ENCODE data around the gene UROC1. TPM values are rescaled to one million over a fixed set of nuclear protein-coding genes. Genes with fewer than 3 reads are reported as not detected.

The UROC1 gene
- total RNA-seq, 1 donor from 2014 or later = not detected

DNA sequence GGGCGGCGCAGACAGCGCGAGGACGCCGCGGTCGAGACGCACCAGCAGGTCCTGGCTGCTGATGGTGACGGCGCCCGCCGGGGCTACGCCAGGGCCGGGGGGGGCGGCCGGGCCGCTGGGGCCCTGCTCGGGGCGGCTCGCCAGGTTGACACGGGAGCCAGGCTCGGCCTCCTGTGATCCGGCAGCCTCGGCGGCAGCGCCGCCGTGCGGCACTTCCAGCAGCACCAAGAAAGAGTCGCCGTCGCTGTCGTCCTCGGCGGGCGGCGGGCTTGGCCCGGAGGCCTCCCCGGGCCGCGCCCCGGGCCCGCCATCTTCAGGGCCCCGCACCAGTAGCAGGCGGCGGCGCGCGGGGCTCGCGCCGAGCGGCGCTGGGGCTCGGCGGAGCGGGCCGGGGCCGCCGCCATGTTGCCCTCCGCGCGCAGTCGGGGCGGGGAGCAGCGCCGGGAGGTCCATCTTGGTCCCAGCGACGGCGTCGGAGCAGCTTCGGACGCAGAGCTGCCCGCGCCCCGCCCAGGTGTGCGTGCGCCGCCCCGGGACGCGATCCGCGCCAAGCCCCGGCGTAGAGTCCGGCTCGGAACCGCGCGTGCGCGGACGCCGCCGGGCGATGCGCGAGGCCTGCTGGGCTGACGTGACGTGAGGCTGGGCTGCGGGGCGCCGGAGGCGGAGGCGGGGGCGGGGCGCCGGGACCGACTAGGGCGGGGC lies 42.0 kb downstream of the UROC1 start, which contains the start of gene ZXDC:
Gene ZXDC (minus strand): TSS at position 479 of the 702 bp plus-strand sequence. CDS start 26 bp downstream, at position 453.
- H3K27me3 ChIP-seq (ENCODE audit: control insufficient read depth, insufficient read depth, low read length) = no peaks in the 10 kb centered on the region
- DNase-seq (ENCODE audit: low read depth) (peak; percentile 80), FAIRE-seq (no peak)
- TF ChIP-seq, protein P1, sequence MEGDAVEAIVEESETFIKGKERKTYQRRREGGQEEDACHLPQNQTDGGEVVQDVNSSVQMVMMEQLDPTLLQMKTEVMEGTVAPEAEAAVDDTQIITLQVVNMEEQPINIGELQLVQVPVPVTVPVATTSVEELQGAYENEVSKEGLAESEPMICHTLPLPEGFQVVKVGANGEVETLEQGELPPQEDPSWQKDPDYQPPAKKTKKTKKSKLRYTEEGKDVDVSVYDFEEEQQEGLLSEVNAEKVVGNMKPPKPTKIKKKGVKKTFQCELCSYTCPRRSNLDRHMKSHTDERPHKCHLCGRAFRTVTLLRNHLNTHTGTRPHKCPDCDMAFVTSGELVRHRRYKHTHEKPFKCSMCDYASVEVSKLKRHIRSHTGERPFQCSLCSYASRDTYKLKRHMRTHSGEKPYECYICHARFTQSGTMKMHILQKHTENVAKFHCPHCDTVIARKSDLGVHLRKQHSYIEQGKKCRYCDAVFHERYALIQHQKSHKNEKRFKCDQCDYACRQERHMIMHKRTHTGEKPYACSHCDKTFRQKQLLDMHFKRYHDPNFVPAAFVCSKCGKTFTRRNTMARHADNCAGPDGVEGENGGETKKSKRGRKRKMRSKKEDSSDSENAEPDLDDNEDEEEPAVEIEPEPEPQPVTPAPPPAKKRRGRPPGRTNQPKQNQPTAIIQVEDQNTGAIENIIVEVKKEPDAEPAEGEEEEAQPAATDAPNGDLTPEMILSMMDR (IDR thresholded peaks at IDR 0.05; ENCODE audit: insufficient read depth, low read length, severe bottlenecking) = peak; percentile 69
- H3K36me3 ChIP-seq (ENCODE audit: control insufficient read depth, insufficient read depth, low read length) = peaks cover 5% of the 10 kb centered on the region
- H3K4me3 ChIP-seq (ENCODE audit: low read depth, low read length) = peak within 1 kb of the TSS; percentile 54

- Histone ChIP-seq H3K27me3 (ENCODE audit: control insufficient read depth, insufficient read depth, low read length) (no peaks in the 10 kb centered on the region), H3K4me3 (ENCODE audit: low read depth, low read length) (peak overlapping the region; percentile 48), H3K36me3 (ENCODE audit: control insufficient read depth, insufficient read depth, low read length) (peaks cover 10% of the 10 kb centered on the region)
- TF ChIP-seq, protein P1 (IDR thresholded peaks at IDR 0.05; ENCODE audit: insufficient read depth, low read length, severe bottlenecking) = no peak
- DNase-seq (ENCODE audit: low read depth) (peak; percentile 23), FAIRE-seq (no peak)
Observed at GRCh38 chr3:126474498-126475412, 42.8 kb downstream of the UROC1 start.

GRCh38 chr3:126473292-126474168 lies 44.0 kb downstream of the UROC1 start:
- DNase-seq (ENCODE audit: low read depth) (no peak), FAIRE-seq (no peak)
- Histone ChIP-seq H3K4me3 (ENCODE audit: low read depth, low read length) (peak overlapping the region; percentile 14), H3K27me3 (ENCODE audit: control insufficient read depth, insufficient read depth, low read length) (no peaks in the 10 kb centered on the region), H3K36me3 (ENCODE audit: control insufficient read depth, insufficient read depth, low read length) (peaks cover 17% of the 10 kb centered on the region)
- TF ChIP-seq, protein P1 (IDR thresholded peaks at IDR 0.05; ENCODE audit: insufficient read depth, low read length, severe bottlenecking) = no peak

- DNase-seq (ENCODE audit: low read depth) (peak; percentile 96), FAIRE-seq (peak; percentile 83)
- H3K27me3 ChIP-seq (ENCODE audit: control insufficient read depth, insufficient read depth, low read length) = no peaks in the 10 kb centered on the region
- TF ChIP-seq, protein P1 (IDR thresholded peaks at IDR 0.05; ENCODE audit: insufficient read depth, low read length, severe bottlenecking) = peak; percentile 36
- peak overlapping the region; percentile 13 for H3K4me3 ChIP-seq (ENCODE audit: low read depth, low read length)
- peaks cover 22% of the 10 kb centered on the region for H3K36me3 ChIP-seq (ENCODE audit: control insufficient read depth, insufficient read depth, low read length)
Observed at GRCh38 chr3:126472277-126473006, 45.1 kb downstream of the UROC1 start.

GRCh38 chr3:126469479-126469878 lies 48.1 kb downstream of the UROC1 start:
- no peak for FAIRE-seq
- Histone ChIP-seq H3K27me3 (ENCODE audit: control insufficient read depth, insufficient read depth, low read length) (no peaks in the 10 kb centered on the region), H3K4me3 (ENCODE audit: low read depth, low read length) (no peak overlapping the region), H3K36me3 (ENCODE audit: control insufficient read depth, insufficient read depth, low read length) (peaks cover 43% of the 10 kb centered on the region)
- DNase-seq (ENCODE audit: low read depth) = no peak
- TF ChIP-seq, protein P1 (IDR thresholded peaks at IDR 0.05; ENCODE audit: insufficient read depth, low read length, severe bottlenecking) = no peak
